Stimulated activated CD4-positive, alpha-beta T cell treated with anti-CD3 and anti-CD28 coated beads, Interleukin-12 subunit alpha, Interleukin-12 subunit beta, amount 100 ng/mL, for 48 hours (primary cell): ENCODE results near the gene TBCD.
A peak's percentile ranks its signal among the peaks of the same experiment; 100 is the strongest.

Source experiments
- DNase-seq, 3 donors: peaks; one replicate each; pipeline ENCODE4 v3.0.0-alpha.2; 2020; ENCODE audit warnings: low read depth in 2 of 3, low spot score in 1 of 3

The TBCD gene

DNA sequence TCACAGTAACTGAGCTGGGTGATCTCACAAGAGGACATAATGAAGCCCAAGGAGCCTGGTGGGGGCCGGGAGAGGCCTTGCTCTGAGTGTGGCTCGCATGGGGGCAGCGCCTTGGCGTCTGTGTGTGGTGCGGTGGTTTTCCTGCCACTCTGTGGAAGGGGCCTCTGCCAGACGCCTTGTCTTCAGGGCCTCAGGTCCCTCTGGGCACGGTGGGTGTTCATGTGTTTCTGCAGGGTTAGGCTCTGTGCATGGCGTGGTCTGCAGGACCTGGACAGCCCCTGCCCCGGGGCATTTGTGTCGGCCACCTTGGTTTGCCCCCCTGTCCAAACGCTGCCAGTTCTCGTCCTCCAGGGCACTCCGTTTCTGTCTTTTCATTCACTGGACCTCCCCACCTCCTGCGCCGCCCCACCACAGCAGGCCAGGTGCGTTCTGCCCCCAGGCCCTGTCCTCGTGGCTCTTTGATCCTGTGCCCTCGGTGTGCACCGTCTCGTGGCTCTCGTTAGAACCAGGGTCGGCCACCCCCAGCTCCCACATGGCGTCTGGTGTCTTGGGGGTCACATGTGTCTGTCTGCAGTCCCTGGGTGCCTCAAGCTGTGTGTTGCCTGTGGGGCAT, 131.7 kb downstream of the TBCD start:
- DNase-seq = no peak

DNA sequence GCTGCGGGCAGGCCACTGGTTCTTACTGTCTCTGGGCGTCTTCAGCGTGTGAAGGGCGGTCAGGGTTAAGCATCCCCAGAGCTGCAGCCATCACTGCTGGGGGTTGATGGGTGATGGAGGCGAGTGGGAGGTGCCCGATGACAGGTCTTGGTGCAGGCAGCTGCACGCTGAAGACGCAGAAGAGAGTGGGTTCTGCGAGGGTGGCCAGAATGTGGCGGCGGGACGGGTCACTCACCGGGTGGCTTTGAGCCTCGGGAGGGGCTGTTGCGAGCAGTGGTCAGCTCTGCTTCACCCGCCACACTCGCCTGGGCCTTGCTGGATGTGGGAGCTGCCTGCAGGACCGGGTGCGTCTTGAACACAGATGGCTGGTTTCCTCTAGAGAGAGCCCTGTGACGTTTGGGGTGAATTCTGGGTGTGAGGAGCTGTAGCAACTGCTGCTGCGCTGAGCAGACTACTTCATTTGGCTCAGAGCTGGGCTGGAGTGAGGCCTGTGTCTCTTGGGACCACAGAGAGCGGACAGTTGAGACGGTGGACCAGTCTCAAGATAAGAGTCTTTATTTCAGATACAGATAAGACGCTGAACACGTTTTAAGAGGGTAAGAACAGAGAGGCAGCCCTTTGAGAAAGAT, 132.6 kb downstream of the TBCD start:
- no peak for DNase-seq

DNA sequence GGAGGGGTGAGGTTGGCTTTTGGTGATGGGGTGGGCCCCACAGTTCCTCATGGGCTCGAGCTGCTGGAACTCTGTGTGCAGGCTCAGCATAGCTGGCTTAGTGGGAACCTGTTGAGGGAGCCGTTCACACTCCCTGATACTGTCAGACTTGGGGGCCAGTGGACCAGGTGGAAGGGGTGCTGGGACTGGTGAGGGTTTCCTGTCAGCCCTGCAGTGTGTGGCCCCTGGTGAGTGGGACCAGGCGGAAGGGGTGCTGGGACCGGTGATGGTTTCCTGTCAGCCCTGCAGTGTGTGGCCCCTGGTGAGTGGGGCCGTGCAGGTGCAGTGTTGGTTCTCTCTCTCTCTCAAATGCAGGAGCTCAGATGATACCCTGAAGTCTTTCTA, 133.1 kb downstream of the TBCD start:
- no peak for DNase-seq

DNA sequence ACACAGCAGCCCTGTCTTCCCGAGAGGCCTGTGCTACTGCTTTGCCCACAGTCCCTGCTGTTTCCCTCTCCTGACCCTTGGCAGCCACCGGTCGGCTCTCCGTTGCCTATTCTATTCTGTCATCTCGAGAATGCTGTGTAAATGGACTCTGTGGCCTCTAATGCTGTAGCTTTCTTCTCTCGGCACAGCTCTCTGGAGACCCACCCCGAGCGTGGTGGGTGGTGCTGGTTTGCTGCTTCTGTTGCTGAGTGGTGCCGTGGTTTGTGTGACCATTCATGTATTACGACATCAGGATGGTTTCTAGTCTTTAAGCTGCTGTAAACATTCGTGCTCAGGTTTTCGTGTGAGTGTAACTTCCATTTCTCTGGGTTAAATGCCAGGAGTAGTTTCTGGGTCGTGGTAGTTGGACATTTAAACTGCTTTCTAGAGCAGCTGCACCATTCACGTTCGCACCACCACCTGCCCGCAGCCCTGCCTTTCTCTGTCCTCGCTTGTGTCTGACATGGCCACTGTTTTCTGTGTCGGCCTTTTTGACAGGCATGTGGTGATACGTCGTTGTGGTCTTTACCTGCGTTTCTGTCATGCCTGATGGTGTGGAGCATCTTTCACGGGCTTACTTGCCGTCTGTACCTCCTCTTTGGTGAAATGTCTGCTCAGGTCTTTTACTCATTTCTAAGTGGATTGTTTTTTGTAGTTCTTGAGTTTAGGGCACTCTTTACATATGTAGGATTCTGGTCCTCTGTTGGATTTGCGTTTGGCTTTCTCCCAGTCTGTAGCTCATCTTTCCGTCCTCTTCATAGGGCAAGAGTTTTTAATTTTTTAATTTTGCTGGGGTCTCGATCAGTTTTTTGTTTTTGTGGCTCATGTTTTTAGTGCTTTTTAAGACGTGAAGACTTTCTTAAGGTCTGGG, 135.6 kb downstream of the TBCD start:
- DNase-seq = no peak

DNA sequence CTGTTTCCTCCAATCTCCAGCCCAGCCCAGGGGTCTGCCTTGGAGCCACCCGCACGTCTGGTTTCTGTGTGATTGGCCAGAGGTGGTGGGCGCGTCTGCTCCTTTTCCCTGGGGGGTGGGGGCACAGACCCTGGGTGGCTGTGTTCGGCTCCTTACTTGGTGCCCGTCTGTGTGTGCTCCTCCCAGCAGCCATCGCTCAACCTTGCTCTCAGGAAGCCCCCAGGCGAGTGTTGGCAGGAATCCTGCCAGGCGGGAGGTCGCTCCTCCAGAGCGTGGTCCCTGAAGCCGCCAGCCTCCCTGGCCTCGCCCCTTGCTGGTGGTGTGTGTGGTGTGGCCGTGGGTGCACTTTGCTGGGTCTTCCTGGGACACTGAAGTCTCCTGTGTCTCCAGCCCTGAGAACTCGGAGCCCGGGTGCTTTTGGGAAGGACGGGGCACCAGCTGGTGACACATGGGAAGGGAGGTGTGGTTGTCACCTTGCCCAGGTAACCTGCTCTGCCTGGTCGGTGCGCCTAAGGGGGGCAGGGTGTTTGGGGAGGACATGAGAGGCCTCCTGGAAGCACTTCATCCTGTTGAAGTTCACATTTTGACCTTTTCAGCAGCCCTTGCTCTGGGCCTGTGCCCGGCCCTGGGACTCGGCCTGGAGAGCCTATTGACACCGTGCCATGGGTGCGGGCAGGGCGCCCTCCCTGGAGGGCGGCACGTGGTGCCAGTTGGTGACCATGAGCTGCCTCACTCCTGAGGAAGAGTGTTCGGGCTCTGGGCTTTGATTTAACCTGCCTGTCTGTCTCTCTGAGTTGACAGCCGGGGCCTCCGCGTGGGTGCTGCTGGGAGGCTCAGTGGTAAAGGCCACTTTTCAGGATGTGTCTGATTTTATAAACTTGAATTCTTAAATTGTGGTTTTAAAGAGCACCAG, 137.0 kb downstream of the TBCD start:
- no peak for DNase-seq

DNA sequence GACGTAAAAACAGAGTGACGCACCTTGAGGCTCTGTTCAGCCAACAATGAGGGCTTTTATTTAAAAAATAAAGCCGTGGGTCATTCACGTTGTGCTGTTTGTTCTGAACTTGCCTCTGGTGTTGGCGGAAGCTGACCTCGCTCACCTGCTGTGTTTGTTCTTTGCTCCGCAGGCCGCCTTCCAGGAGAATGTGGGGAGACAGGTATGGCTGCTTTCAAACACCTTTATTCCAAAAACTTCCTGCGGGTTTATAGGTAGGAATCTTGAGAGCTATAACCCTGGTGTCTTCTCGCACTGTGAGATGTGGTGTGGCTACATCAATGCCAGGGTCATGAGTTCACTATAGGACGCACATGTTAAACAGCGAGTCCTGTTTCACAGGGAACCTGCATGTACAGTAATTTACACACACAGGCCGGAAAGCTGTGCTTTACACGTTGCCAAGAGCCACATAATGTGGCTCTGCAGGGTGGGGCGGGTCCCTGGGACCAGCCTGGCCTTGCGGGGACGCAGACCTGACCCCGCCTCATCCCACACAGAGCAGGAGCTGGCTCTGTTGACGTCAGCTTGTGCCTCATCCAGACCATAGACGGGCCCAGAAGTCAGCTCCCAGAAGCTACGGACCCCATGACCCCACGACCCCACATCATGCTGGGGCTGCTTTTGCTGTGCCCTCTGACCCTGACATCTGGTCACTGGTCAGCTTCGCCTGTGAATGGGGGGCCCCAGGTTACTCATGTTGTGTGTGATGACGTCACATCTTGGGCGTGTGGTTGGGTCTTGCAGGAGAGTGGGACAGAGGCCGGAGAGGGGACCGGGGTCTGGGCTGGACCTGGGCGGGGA, 137.9 kb downstream of the TBCD start:
- DNase-seq = no peak

DNA sequence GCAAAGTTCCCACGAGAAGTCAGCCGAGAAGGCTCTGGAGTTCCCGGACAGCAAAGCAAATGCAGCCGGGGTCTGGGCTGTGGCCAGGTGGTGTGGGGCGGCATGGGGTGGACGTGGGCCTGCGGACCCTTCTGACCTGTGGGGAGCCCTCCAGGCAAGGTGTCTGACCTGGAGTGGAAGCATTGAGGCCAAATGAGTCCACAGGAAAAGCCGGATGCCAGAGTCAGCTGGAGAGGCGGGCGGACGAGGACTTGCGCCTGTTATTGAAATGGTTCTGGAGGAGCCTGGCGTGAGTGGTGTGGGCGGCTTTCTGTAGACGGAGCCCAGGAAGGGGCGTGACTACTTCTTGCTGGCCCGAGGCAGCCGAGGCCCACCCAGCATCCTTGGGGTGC, 138.5 kb downstream of the TBCD start:
- DNase-seq = no peak

DNA sequence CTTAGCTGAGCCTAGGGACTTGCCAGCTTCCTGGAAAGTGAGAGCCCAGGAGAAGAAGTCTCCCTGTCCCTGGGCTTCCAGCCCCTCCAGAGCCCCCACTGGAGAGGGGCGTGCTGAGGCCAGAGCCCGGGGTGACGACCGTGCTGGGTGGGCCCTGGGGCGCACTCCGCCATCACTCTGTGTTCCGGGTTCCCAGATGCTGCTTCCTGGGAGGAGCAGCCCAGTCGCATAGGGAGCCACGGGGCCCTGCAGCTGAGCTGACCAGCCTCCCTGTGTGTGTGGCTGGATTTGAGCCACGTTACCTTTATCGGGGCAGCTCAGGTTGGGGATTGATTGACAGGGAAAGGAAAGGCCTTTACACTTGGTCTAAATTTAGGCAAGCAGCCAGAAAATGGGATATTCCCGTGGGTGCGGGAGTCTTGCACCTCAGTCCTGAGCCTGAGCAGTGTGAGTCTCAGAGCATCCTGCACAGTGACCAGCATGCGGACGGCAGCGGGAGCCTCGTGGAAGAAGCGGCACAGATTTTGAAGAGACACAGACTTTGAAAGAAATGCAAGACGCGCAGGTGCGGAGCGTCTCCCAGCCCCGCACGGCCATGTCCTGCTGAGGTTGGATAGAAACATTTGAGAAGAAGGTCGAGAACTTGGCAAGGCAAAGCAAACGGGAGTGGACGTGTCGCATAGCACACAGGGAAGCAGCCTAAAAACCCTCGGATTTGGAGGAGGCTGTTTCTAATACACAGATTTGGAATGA, 139.2 kb downstream of the TBCD start:
- no peak for DNase-seq

DNA sequence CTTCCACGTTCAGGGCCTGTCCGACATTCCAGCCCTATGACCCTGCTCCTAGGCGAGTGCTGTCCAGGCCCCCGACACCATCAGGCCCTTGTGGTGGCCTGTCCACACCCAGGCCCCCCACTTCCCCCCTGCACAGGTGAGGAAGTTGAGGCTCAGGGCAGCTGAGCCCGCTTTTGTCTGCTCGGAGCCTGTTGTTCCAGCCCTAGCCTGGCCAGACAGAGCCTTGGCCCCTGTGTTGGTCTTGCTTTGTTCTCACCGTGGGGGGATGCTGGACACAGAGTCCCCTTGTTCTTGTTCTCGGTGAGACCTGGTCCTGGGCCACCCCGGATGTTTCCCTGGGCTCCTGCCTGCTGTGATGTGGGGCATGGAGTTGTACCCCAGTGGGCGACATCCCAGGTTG, 140.0 kb downstream of the TBCD start:
- no peak for DNase-seq

DNA sequence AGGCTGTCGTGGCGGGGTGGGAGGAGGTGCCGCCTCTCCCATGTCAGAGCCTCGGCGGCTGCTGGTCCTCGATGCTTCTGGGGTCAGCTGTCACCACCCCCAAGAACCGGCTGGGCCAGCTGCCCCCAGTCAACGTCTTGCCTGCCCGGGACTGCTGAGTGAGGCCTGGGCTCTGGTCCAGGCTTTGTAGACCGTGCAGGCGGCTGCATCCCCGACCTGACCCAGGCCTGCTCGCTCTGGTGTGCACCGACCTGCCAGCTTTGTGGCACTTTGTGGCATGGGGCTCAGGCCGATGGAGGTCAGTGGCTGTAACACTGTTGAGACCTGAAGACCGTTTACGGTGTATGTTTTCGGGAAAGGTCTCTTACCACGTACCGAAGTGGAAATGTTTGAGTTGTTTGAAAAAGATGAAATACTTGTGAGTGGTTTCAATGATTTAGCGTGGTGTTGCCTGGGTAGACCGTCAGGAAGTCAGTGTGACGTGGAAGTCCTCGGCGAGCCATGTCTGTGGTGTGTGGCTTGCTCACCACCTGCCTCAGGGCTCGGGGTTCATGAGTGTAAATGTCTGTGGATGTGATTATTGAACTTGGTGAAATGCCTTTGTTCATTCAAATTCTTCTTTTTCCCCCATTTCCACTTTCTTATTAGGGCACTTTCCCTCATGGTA, 141.2 kb downstream of the TBCD start:
- DNase-seq = peak in 2 of 3 donors; percentile 23 to 47

DNA sequence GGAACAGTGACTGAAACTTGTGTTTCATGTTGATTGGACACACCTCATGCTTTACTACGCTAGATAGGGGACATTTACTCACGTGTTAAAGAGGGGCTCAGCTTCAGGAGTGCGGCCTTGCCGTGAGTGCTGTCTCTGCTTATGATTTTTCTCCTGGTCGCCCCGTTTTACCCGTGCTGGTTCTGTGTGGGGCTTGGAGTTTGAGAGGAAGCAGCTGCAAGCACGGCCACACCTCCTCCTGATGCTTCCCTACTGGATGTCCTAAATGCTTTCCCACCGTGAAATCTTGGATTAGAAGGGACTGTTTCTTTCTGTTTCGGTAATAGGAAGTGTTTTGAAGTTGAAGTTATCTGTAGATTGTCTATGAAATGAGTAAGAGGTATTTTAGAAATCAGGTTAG, 141.9 kb downstream of the TBCD start:
- DNase-seq = no peak

DNA sequence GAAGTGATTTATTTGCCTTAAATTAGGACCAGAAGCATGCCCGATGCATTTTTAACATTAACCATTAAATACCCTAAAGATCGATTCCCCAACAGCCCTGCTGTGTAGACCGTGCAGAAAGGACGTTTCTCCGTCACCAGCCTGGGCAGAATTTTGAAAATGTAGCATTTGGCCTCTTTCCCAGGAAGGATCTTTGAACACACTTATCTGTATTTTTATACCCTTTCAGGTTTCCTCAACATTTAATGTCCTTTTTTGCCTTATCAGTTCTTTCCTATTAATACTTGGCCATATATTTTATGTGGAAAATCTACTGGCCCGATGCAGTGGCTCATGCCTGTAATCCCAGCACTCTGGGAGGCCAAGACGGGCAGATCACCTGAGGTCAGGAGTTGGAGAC, 142.5 kb downstream of the TBCD start:
- DNase-seq = no peak

DNA sequence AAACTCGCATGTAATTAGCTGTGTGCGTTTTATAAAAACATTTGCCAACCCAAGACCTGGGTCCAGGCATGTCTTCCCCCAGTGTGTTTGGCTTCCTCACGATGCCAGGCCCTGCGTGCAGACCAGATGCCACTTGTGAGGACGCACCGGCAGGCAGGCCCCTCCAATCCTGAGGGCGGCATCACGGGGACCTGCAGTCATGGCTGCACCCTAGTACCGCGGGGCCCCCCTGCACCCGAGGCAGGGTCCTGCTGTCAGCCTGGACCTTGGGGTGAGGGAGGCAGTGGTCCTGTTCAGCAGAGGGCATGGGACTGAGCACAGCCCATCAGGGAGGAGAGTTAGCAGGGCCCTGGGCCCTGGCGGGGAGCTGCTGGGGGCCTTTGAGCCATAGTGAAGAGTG, 143.2 kb downstream of the TBCD start:
- no peak for DNase-seq

DNA sequence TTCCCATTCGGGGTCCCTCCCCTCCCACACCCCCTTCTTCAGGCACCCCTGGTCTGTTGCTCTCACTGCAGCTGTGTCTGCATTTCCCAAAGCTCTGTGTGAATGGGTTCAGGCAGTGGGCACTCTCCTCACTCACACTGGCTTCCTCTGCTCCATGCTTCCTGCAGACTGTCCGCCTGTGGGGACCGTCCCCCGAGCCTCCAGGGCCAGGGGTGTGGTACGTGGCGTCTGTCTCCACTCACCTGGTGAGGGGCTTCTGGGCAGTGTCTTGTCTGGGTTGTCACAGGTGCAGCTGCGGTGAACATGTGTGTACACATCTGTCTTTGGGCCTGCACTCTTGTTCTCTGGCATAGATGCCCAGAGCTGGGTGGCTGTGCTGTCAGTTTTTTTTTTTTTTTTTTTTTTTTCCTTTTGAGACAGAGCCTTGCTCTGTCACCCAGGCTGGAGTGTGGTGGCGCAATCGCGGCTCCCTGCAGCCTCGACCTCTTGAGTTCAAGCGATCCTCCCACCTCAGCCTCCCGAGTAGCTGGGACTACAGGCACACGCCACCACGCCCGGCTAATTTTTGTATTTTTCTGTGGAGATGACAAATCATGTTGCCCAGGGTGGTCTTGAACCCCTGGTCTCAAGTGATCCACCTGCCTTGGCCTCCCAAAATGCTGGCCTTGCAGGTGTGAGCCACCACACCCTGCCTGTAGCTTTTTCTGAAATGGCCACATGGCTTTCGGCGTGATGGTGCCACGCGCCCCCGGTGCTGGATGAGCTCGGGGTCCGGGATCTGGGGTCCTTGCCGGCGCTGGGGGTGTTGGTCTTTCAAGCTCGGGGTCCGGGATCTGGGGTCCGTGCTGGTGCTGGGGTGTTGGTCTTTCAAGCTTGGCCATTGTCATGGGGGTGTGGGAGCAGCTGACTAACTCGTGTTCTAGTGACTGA, 144.5 kb downstream of the TBCD start:
- no peak for DNase-seq

DNA sequence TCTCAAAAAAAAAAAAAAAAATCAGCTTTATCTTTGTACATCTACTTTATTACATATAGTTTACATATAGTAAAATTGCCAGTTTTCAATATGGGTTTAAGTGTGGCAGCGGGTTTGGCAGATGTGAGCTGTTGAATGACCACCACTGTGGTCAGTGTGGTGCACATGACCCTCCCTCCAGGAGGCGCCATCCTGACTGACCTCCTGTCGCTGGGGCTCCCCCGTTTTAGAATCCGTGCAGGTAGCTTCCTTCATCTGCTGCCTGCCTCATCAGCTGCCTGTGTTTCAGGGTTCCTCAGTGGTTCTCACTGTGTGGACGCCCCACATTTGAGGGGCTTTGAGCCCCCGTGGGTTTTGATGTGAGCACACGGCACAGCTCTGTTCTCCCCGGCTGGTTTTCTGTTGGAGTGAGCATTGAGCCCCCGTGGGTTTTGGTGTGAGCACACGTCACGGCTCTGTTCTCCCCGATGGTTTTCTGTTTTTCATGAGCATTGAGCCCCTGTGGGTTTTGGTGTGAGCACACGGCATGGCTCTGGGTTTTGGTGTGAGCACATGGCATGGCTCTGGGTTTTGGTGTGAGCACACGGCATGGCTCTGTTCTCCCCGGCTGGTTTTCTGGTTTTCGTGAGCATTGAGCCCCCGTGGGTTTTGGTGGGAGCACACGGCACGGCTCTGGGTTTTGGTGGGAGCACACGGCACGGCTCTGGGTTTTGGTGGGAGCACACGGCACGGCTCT, 145.8 kb downstream of the TBCD start:
- DNase-seq = no peak

DNA sequence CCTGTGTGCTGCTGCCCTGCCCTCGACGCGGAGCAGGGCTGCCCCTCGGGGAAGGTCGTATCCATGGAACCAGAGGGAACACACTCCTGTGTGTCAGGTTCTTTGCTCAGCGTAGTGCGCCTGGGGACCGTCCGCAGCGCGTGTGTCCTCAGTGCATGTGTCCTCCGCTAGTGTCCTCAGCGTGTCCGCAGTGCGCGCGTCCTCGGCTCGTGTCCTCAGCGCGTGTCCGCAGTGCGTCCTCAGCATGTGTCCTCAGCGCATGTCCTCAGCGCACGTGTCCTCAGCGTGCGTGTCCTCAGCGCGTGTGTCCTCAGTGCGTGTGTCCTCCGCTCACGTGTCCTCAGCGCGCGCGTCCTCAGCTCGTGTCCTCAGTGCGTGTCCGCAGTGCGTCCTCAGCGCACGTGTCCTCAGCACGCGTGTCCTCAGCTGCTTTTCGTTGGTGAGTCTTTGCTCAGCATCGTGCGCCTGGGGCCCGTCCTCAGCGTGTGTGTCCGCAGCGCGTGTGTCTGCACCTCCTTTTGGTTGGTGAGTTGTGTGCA, 147.2 kb downstream of the TBCD start:
- DNase-seq = no peak

DNA sequence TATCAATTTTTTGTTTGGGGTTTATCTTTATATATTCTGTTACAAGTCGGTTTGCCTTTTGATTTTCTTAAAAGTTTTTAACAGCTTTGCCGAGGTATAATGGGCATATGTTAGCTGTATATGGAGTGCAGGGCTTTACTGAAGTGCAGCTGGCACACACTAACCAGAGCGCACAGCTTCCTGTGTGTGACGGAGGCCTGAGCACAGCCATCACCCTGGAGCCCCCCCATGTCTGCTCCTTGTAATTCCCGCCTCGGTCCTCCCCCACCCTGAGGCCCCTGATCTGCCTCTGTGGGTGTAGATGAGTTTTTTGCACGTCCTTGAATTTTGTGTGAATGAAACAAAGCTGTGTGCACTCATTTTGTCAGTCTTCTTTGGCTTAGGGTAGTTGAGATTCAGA, 148.1 kb downstream of the TBCD start:
- DNase-seq = no peak
